GM18499 (cell line): Measurements from ENCODE around the gene NCKAP5.
A peak's percentile ranks its signal among the peaks of the same experiment; 100 is the strongest.
"Not testable (repeated sequence)": the region's sequence is repeated elsewhere in the genome, so short reads cannot be mapped to it uniquely, and the experiment has no call there.

Experiments used
- ATAC-seq: cut with Tn5 transposase; IDR thresholded peaks from one replicate; pipeline ENCODE4 v1.9.1; 2021; ENCODE audit warnings: moderate number of reproducible peaks; ENCODE audit not compliant: insufficient read depth, unreplicated experiment

Gene NCKAP5

GRCh38 chr2:133248264-133248663 lies 320.0 kb downstream of the NCKAP5 start:
- ATAC-seq: no peak

- peak; percentile 57 for ATAC-seq
Observed at GRCh38 chr2:133247631-133248030, 320.6 kb downstream of the NCKAP5 start.

GRCh38 chr2:133241224-133241571 lies 327.1 kb downstream of the NCKAP5 start:
- no peak for ATAC-seq

- ATAC-seq: no peak
Observed at GRCh38 chr2:133240491-133241223, 327.6 kb downstream of the NCKAP5 start.

- no peak for ATAC-seq
Observed at GRCh38 chr2:133235968-133236367, 332.3 kb downstream of the NCKAP5 start.

- no peak for ATAC-seq
Observed at GRCh38 chr2:133232556-133232955, 335.7 kb downstream of the NCKAP5 start.

- no peak for ATAC-seq
Observed at GRCh38 chr2:133231264-133231663, 337.0 kb downstream of the NCKAP5 start.

- ATAC-seq: no peak
Observed at GRCh38 chr2:133229974-133230373, 338.3 kb downstream of the NCKAP5 start.

GRCh38 chr2:133223226-133223625 lies 345.0 kb downstream of the NCKAP5 start:
- no peak for ATAC-seq

GRCh38 chr2:133221398-133221797 lies 346.9 kb downstream of the NCKAP5 start:
- ATAC-seq: no peak

- no peak for ATAC-seq
Observed at GRCh38 chr2:133218204-133218603, 350.1 kb downstream of the NCKAP5 start.

GRCh38 chr2:133215477-133215876 lies 352.8 kb downstream of the NCKAP5 start:
- no peak for ATAC-seq

GRCh38 chr2:133213651-133214050 lies 354.6 kb downstream of the NCKAP5 start:
- no peak for ATAC-seq

- no peak for ATAC-seq
Observed at GRCh38 chr2:133209325-133209724, 358.9 kb downstream of the NCKAP5 start.

GRCh38 chr2:133206666-133207065 lies 361.6 kb downstream of the NCKAP5 start:
- not testable (repeated sequence) for ATAC-seq

- ATAC-seq: no peak
Observed at GRCh38 chr2:133204421-133204820, 363.8 kb downstream of the NCKAP5 start.

- ATAC-seq: no peak
Observed at GRCh38 chr2:133200684-133201421, 367.4 kb downstream of the NCKAP5 start.

- no peak for ATAC-seq
Observed at GRCh38 chr2:133198678-133199077, 369.6 kb downstream of the NCKAP5 start.

- ATAC-seq: no peak
Observed at GRCh38 chr2:133197156-133197555, 371.1 kb downstream of the NCKAP5 start.

- no peak for ATAC-seq
Observed at GRCh38 chr2:133194777-133195335, 373.4 kb downstream of the NCKAP5 start.

- ATAC-seq: no peak
Observed at GRCh38 chr2:133194362-133194655, 374.0 kb downstream of the NCKAP5 start.
